Stomach smooth muscle (tissue), 2 donors: Measurements from ENCODE around the gene NOC4L.
"Not testable (repeated sequence)": the region's sequence is repeated elsewhere in the genome, so short reads cannot be mapped to it uniquely, and the experiment has no call there.

Source experiments
- H3K27ac ChIP-seq: one replicate; pipeline ENCODE4 v1.7.0; 2013; ENCODE audit warnings: mild to moderate bottlenecking, low read length, inconsistent platforms
- H3K27me3 ChIP-seq, 2 donors: one replicate each; pipeline ENCODE4 v1.7.0; 2013; ENCODE audit warnings: low read length in 2 of 2; ENCODE audit not compliant: insufficient read depth in 2 of 2, control insufficient read depth in 1 of 2
- H3K36me3 ChIP-seq, 2 donors: one replicate each; pipeline ENCODE4 v1.7.0; 2013; ENCODE audit warnings: low read length in 2 of 2; ENCODE audit not compliant: control insufficient read depth in 2 of 2, insufficient read depth in 2 of 2
- H3K4me1 ChIP-seq: one replicate; pipeline ENCODE4 v1.7.0; 2013; ENCODE audit warnings: low read length; ENCODE audit not compliant: control insufficient read depth, insufficient read depth
- H3K4me3 ChIP-seq, 2 donors: one replicate each; pipeline ENCODE4 v1.7.0; 2013; ENCODE audit warnings: low read length in 2 of 2
- H3K9ac ChIP-seq, 2 donors: one replicate each; pipeline ENCODE4 v1.7.0; 2013; ENCODE audit warnings: low read length in 2 of 2, mild to moderate bottlenecking in 1 of 2
- H3K9me3 ChIP-seq, 2 donors: one replicate each; pipeline ENCODE4 v1.7.0; 2013; ENCODE audit warnings: low read length in 2 of 2; ENCODE audit not compliant: control insufficient read depth in 2 of 2
- donor health status: healthy.
- donor health status: Pancreatic carcinoma.

The NOC4L gene

DNA sequence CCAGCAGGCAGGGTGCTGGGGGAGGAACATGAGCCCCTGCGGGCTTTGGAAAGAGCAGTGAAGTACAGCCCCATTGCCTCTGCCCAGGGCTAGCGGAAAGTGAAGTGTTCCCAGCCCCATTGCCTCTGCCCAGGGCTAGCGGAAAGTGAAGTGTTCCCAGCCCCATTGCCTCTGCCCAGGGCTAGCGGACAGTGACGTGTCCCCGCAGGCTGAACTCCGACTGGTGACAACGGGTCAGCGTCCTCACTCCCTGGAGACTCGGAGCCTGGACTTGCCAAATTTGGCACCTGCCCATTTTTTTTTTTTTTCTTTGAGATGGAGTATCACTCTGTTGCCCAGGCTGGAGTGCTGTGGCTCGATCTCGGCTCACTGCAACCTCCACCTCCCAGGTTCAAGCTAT lies 51.0 kb downstream of the NOC4L start:
- not testable (repeated sequence) for H3K27me3 ChIP-seq, H3K4me1 ChIP-seq, H3K27ac ChIP-seq, H3K9ac ChIP-seq, H3K36me3 ChIP-seq, H3K4me3 ChIP-seq, H3K9me3 ChIP-seq

DNA sequence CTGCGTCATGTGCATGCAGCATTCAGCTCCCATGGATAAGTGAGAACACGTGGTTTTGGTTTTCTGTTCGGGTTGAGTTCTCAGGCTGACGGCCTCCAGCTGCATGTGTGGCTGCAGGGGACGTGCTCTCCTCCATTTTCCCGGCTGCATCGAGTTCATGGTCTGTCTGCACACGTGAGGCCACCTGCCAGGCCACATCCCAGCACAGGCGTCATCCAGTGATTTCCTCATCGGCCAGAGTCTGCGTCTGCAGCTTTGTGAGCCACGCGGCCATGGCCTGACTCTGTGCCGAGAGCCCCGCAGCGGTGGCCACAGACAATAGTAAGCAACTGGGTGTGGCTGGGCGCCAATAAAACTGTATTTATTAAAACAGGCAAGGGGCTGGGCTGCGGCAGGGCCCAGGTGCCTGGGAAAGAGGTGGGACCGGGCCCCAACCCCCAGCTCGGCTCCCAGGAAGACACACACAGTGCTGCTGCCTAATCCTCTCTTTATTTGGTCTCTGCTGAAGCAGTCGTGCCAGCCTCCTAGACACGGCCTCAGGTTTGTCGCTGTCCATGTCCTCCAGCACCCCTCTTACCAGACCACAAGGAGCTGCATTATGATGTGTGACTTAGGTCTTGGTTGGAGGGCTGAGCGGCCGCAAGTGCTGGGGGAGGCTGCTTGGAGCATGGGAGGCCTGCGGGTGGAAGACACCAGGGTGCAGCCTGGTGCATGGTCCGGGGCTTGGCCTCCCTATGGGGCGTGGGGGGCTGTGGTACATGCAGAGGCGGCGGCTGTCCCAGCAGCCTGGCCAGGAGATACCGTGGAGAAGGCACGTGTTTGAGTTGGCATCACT lies 52.0 kb downstream of the NOC4L start:
- H3K27ac ChIP-seq, result no peak overlapping the region
- H3K9ac ChIP-seq, result no peak overlapping the region
- peaks cover 0 to 10% of the 10 kb centered on the region in 2 donors for H3K9me3 ChIP-seq
- no peaks in the 10 kb centered on the region for H3K27me3 ChIP-seq
- H3K4me3 ChIP-seq, result no peak overlapping the region
- H3K4me1 ChIP-seq, result no peaks in the 10 kb centered on the region
- H3K36me3 ChIP-seq, result no peaks in the 10 kb centered on the region

DNA sequence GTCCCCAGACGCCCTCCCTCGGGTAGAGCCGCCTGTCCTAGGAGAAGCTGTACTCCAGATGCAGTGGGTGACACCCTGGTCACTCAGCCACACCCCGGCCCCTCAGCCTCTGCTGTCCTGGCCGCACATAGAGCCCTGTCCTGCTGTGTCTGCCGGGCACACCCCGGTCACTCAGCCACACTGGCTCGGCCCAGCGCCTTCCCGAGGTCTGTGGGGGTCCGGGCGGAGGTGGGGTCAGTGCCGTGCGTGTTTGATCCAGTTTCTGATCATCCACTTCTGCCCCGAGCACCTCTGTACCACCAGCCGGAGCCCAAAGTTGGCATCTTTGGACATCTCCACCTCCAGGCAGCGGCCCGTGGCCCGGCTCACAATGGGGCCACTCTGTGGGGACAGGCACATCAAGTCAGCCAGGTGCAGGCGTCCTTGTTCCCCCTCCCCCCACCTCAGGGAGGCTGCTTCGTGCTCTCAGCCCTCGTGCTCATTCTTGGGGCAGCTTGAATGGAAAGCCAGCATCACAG lies 52.7 kb downstream of the NOC4L start:
- no peaks in the 10 kb centered on the region for H3K36me3 ChIP-seq
- no peak overlapping the region for H3K27ac ChIP-seq
- H3K4me3 ChIP-seq, result no peak overlapping the region
- H3K9me3 ChIP-seq, result peaks cover 0 to 10% of the 10 kb centered on the region in 2 donors
- H3K4me1 ChIP-seq, result no peaks in the 10 kb centered on the region
- H3K9ac ChIP-seq, result no peak overlapping the region
- no peaks in the 10 kb centered on the region for H3K27me3 ChIP-seq

DNA sequence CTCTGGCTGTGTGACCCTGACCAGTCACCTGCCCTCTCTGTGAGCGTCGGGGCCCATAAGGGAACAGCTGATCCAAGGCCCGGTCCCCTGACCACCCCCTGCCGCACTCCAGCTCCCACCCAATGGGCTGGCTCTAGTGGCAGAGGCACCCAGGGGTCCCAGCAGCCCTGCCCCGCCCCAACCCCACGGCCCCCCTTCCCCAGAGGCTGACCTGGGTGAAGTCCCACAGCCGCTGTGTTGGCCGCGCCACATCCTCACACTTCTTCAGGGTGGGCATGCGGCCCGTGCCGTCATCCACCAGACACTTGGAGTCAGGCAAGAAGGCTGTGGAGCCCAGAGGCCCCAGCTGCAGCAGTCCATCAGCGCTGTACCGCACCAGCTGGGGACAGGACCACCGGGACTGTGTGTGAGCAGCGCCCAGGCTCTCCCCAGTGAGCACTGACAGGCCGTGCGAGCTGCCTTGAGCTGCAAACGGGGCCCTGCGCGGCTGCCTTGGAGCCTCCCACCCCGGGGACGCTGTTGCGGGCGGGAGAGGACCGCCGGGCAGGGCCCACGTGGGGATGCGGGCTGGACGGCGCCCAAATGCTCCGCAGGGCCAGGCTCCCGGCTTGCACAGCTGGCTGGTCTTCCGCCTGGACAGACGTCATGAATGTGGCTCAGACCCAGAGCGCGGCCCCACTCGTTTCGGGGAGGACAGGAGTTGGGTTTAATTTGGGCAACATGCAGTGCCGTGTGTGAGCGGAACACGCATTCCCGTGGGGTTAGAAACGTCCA lies 53.5 kb downstream of the NOC4L start:
- Histone ChIP-seq H3K4me1 (no peaks in the 10 kb centered on the region), H3K27ac (no peak overlapping the region), H3K4me3 (no peak overlapping the region)

DNA sequence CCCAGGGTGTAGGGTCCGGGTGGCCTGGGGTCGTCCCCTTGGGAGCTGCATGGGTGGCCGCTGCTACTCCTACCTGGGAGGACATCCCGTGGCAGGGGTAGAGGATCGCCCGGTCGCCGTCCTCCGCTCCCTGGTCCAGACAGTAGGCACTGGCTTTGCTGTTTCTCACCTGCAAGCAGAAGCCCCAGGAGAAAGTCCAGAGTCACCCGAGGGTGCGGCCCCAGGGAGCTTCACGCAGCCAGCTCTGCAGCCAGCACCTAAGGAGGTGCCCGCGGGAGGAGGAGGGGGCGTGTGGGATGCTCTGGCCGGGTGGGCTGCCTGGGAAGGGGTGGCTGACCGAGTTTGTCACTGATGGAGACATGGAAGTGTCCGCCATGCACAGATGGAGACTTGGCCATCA lies 54.8 kb downstream of the NOC4L start:
- Histone ChIP-seq H3K27me3 (peaks cover 12 to 15% of the 10 kb centered on the region in 2 donors), H3K9ac (no peak overlapping the region), H3K4me1 (no peaks in the 10 kb centered on the region), H3K27ac (no peak overlapping the region), H3K36me3 (no peaks in the 10 kb centered on the region), H3K9me3 (peaks cover 0 to 2% of the 10 kb centered on the region in 2 donors), H3K4me3 (no peak overlapping the region)

More for the DNA sequence above, 53.5 kb downstream of the NOC4L start:
- Histone ChIP-seq H3K9me3 (peaks cover 0 to 10% of the 10 kb centered on the region in 2 donors), H3K9ac (no peak overlapping the region), H3K27me3 (peaks cover 0 to 2% of the 10 kb centered on the region in 2 donors), H3K36me3 (no peaks in the 10 kb centered on the region)

DNA sequence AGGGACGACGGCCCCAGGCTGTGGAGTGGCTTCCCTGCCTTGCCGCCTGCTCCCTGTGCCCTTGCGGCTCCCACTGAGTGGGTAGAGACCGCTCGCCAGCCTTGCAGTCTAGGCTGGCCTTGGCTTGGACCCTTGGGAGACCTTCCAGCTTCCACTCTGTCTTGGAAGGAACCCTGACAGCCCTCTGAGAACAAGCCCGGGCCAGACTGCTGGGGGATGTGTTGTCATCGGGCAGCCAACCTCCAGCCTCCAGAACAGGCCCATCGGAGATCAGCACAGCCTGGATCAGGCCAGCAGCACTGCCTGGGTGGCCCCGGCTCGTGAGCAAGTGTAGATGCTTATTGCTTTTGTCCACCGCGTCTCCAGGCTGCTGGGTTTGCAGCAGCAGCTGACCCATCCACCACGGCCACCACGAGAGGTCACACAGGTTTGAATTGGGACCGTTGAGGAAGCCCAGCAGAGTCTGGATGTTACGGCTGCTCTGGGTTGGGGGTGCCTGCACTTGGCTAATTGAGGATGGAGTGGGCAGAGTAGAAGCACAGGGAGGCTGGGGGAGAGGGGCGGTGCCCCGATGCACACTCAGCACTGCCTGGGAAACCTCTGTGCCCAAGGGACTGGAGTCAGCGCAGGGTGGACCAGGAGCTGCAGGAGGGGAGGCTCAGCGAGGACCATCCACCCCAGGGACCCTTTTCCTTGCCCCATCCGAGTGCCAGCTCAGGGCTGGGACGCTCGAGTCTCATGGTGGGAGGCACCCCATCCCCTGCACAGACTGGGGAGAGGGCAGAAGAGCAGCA lies 55.5 kb downstream of the NOC4L start:
- peaks cover 18 to 20% of the 10 kb centered on the region in 2 donors for H3K27me3 ChIP-seq
- H3K9ac ChIP-seq, result no peak overlapping the region
- H3K4me1 ChIP-seq, result peaks cover 4% of the 10 kb centered on the region
- no peaks in the 10 kb centered on the region for H3K9me3 ChIP-seq
- H3K4me3 ChIP-seq, result no peak overlapping the region
- no peak overlapping the region for H3K27ac ChIP-seq
- no peaks in the 10 kb centered on the region for H3K36me3 ChIP-seq

DNA sequence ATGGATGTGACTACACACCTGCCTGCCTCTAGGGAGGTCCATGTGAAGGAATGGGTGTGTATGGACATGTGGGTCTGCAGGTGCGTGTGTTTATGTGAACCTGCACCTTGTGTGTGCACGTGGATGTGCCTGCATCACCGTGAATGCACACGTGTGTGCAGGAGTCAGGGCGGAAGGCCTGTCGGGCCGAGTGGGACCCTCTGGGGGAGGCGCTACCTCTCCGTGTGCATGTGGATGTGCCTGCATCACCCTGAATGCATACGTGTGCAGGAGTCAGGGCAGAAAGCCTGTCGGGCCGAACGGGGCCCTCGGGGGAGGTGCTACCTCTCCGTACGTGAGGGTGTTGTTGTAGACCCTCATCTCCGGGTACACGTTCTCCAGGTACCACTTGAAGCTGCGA lies 56.5 kb downstream of the NOC4L start:
- no peaks in the 10 kb centered on the region for H3K9me3 ChIP-seq
- peaks cover 13% of the 10 kb centered on the region for H3K4me1 ChIP-seq
- H3K27me3 ChIP-seq, result peaks cover 27 to 29% of the 10 kb centered on the region in 2 donors
- H3K36me3 ChIP-seq, result no peaks in the 10 kb centered on the region
- no peak overlapping the region for H3K9ac ChIP-seq
- no peak overlapping the region for H3K27ac ChIP-seq
- no peak overlapping the region for H3K4me3 ChIP-seq

DNA sequence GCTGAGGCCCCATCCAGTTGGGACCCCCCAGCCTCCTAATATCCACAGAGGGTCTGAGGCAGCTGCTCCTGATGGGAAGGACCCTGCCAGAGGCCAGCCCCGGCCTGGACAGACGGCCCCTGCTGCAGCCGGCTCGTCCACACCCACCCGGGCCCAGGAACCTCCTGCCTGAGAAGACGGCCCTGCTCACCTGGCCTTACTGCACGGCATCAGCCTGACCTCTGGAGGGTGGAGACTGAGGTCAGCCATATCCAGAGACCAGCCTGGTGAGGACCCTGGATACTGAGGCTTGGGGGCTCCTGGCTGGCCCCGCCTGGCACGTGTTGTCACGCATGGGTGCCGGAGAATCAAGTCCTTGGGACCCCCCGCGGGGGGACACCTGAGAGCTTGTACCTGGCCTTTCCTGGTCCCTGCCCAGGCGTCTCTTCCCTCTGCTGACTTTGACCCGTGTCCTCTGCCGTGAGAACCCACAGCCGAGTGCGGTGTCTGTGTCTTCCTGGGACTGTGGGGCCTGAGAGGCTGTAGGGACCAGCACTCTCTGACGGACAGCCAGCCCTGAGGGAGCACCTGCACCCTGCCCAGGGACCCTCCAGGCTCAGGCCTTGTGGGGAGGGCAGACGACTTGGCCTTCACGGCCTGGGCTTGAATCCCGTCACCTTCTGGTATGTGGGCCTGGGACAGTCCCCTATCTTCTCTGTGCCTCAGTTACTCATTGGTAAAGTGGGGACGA lies 57.3 kb downstream of the NOC4L start:
- no peak overlapping the region for H3K27ac ChIP-seq

More for the DNA sequence above, 57.3 kb downstream of the NOC4L start:
- no peak overlapping the region for H3K4me3 ChIP-seq
- H3K9ac ChIP-seq, result no peak overlapping the region
- no peaks in the 10 kb centered on the region for H3K9me3 ChIP-seq
- peaks cover 32 to 34% of the 10 kb centered on the region in 2 donors for H3K27me3 ChIP-seq
- H3K36me3 ChIP-seq, result no peaks in the 10 kb centered on the region
- peaks cover 15% of the 10 kb centered on the region for H3K4me1 ChIP-seq
